SK-MEL-5 (cell line): Measurements from ENCODE around the gene HIC2. TPM values are rescaled to one million over a fixed set of nuclear protein-coding genes. Genes with fewer than 3 reads are reported as not detected.
A peak's percentile ranks its signal among the peaks of the same experiment; 100 is the strongest.
"Not testable (repeated sequence)": the region's sequence is repeated elsewhere in the genome, so short reads cannot be mapped to it uniquely, and the experiment has no call there.

Experiments used
- DNase-seq: peaks from one replicate; pipeline ENCODE4 v3.0.0-alpha.2; 2016; ENCODE audit warnings: low read depth, low spot score
- in situ Hi-C: cut with HindIII; loops from 2 replicates; pipeline ENCODE4 v1.10.0; 2016; ENCODE audit warnings: low sequenced_read_pairs, high pct_unique_total_duplicates, low pct_unique_long_range_greater_than_20kb
- total RNA-seq: library from RNA; depleted of rRNA; stranded (reverse); fragments of >200 nt; shearing (Covaris generic); gene quantifications from 2 replicates; pipeline ENCODE4 v1.2.3, GENCODE V29; 2014

Gene HIC2
- total RNA-seq, 1 experiment from 2014 or later, result 3.9 TPM

DNA sequence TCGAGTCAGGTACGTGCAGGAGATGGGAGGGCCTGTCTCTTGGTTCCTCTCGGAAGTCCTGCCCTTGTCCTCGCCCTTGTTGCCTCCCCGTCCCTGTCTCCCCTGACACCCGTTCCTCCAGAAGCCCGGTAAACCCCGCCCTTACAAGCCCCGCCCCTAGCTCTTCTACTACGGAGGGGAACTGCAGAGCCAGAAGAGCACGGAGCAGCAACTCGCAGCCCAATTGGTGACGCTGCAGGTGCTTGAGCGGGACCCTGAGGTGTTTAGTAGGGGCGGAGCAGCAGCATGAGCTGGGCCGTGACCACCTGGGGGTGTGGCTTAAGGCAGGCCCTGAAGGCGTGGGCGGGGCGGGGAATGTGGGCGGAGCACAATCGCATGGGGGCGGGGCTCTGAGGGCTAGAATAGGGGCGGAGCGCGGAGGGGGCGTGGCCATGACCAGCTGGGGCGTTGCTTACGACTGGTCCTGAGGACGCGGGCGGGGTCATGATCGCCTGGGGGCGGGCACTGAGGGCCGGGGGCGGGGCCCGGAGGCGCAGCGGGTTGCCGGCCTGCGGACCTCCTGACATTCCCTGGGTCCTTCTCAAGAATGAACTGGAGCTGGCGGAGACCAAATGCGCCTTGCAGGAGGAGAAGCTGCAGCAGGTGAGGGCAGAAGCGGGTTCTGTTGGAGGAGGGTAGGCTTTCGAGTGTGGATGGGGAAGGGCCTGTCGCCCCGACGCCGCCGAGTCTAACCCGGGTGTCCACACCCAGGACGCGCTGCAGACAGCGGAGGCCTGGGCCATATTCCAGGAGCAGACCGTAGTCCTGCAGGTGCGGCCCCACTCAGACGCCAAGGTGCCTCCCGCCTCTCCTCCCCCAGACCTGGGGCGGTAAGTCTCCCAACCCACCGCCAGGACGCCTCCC is 51.3 kb downstream of the HIC2 start:
- in situ Hi-C loops, result not testable (repeated sequence)
- DNase-seq, result peak; percentile 91

DNA sequence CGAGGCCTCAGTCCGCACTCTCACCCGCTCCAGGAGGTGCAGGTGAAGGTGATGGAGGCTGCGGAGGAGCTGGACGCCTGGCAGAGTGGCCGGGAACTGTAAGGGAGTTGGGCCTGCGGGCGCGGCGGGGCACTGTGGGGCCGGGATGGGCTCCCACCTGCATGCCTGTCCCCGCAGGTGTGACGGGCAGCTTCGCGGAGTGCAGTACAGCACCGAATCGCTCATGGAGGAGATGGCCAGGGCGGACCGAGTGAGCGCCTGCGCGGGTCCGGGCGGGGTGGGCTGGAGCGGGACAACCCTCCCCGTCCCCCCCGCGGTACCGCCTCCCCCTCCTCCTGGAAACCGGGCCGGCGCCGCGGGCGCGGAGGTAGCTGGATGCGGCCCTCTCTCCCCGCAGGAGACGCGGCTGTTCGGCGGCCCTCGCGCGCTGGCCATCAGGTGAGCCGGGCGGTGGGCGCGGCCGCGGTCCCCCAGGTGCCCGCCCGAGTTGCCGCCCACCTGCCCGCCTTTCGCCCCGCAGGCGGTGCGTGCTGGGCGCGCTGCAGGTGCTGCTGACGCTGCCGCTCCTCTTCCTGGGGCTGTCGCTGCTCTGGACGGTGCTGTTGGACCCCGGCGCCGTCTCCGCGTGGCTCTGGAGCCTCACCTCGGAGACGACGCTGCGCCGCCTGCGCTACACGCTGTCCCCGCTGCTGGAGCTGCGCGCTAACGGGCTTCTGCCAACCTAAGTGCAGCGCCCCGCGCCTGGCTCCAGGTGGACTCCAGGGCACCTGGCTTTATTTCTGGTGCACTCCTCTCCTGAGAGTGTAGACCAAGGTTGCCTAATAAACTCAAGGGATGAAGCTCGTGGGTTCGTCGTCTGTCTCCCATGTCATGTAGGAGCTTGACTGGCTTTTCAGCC is 52.2 kb downstream of the HIC2 start:
- DNase-seq, in situ Hi-C loops: not testable (repeated sequence)

DNA sequence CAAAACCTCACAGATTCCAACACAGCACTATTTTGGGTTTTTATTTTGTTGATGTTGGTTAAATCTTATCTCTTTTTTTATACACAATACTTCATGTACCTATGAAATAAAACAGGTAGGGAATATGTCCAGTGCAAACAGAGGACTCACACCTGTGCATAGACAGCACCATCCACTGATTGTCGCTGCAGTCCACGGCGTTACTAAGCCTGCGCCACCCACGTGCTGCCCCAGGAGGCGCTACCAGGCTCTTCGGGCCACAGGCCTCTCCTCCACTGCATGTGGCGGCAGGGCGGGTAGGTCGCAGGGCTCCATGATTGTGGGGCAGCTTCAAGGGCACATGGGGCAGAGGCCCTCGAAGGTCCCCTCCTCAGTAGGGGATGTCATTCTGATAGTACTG is 55.8 kb downstream of the HIC2 start:
- DNase-seq, in situ Hi-C loops: not testable (repeated sequence)

DNA sequence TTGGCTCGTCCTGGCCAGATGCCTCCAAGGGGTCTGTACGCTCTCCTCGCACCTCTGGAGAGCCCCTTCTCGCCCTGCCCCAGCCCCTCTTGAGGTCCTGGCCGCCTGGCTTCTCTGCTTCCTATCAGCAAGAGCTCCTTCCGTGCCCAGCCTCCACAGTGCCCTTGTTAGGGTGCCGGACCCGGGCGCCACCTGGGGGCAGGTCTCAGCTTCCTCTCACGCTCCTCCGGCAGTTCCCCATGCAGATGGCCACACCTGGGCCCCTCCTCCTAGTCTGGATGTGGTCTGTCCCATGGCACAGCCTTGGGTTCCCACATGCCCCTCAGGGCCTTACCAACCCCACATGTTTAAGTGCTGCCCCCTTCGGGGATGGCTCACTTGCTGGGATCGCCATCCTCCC is 56.5 kb downstream of the HIC2 start:
- in situ Hi-C loops, DNase-seq: not testable (repeated sequence)

DNA sequence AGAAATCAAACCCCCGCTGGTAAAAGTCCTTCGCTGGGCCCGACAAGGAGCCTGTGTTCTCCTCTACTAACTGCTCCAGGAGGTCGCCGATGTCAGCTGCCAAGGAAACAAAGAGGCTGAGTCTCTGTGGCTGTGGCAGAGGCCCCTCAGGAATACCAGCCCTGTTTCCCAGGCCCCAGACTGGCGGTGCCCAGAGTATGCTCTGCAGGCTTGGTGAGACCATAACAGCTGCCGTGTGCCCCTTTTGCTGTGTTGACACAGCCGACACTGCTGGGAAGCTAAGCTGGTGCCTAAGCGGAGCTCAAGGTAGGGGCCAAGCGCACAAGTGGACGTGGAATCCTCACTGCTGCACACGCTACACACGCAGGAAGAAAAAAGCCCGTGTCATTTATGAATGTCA is 66.9 kb downstream of the HIC2 start:
- DNase-seq, in situ Hi-C loops: not testable (repeated sequence)

DNA sequence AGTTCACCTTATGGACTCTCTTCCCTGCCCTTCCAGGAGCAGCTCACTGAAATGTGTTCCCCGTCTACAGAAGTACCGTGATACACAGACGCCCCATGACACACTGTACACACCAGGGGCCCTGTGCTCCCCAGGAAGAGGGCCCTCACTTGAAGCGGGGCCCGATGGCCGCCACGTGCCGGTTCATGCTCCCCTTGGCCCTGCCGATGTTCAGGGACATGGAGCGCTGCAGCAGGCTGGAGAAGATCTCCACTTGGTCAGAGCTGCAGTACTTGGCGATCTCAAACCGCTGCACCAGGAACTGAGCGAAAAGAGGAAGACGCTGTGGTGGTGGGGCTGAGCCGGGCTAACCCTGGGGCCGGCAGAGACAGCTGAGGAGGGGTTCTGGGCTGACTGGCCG is 70.6 kb downstream of the HIC2 start:
- in situ Hi-C loops, DNase-seq: not testable (repeated sequence)

DNA sequence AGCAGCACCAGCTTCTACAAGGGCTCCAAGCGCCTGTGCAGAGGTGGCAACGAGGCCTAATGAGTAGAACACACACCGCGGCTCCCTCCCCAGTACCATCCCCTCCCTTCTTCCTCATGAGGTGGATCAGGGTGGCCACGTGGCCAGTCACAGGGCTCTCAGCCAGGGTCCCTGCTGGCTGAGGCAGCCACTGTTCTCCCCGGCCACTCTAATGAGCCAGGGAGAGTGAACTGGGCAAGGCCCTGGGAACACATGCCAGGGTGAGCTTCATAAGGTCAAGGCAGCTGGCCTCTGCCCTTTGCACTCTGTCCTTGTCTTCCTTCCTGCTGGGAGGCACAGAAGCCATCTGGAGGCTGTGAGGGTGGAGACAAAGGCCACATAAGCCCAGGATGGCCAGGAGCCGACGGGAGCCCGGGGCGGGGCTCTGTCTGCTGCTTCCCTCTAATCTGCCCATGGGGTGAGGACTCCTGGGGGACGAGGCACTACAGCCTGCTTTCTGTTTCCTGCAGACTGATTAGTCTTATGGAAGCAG is 72.0 kb downstream of the HIC2 start:
- in situ Hi-C loops, DNase-seq: not testable (repeated sequence)

DNA sequence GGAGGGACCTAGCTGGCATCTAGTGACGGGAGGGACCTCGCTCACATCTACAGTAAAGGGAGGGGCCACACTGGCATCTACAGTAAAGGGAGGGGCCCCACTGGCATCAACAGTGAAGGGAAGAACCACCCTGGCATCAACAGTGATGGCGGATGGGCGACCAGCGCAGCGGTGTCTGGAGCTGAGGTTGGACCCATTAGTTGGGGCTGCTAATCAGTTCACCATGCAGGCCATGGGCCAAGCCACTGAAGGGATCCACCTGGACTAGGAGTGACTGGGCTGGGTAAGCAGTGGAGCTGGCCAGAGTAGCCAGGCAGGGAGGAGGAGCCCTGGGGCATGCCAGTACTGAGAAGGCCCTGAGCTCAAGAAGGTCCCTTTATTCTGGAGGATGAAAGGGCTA is 73.4 kb downstream of the HIC2 start:
- in situ Hi-C loops, DNase-seq: not testable (repeated sequence)

DNA sequence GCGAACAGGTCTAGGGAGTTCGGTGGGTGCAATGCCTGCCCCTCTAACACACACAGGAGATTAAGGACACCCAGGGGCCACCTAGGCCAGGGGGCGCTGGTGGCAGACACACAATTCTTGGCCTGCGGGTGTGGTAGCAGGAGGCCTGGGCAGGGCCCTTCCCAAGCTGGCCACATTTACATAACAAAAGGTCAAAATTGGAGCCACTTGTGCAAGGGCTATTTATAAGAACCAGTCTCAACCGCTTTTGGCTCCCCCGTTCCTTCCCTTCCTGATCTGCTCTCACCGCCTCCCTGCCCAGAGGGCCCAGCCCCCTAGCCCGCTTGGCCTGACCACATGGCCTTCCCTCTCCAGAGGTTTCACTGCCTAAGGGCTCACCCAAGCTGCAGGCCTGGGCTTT is 75.1 kb downstream of the HIC2 start:
- DNase-seq, in situ Hi-C loops: not testable (repeated sequence)

DNA sequence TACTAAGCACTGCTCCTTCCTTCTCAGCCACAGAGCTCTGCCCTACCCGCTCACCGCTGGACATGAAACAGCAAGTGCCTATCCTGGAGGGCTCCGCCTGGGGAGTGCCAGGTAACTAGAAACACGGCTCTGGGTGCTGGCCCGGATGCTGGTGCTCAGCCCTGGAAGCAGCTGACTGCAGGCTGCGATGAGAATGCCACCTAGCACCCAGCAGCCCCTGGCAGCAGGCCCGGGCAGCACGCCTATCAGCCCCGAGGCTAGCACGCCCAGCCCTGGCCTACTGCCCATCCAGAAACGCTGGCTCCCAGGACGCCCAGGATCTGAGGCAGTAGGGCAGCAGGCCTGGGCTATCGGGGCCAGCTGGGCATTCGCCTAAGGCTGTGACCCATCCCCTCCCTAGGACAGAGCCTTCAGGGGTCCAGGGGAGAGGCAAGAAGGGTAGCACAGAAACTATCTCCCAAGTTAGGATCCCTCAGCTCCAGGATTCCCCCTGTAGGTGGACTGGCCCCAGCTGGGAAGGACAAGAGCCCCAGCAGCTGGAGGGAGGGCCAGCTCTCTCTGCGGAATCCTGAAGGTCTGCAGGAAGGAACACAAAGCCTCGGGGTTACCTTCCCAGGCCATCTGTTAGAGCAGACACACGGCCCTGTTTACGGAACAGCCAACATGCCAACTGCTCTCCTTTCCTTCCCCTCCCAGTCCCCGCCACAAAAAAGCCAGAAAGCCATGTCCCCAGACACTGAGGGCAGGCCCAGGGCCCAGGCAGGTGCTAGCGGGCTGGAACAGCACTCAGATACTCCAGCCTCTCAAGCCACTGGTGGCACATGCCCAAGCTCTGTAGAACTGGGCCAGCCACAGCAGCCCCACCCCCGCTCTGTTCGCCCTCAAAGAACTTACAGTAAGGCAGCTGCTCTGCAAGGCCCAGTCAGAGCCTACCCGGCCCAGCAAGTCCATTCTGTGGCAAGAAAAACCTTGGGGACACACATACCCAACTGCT is 76.9 kb downstream of the HIC2 start:
- DNase-seq, in situ Hi-C loops: not testable (repeated sequence)

DNA sequence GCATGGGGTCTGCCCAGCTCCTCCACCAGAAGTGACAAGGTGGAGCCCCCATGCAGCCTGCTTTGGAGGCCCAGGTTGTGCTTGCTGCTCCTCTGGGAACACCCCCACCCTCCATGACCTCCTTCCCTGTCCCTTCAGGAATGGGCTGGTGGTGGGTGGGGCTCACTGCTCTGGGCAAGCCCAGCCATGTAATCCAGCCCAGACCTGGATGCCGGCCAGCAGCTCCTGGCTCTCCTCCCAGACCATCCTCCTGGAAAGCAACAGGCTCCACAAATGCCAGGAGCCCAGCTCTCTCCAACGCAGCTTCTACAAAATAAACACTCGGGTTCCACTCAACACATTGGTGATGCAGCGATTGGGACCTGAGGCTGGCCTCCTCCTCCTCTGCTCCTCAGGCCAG is 80.8 kb downstream of the HIC2 start:
- in situ Hi-C loops, DNase-seq: not testable (repeated sequence)

DNA sequence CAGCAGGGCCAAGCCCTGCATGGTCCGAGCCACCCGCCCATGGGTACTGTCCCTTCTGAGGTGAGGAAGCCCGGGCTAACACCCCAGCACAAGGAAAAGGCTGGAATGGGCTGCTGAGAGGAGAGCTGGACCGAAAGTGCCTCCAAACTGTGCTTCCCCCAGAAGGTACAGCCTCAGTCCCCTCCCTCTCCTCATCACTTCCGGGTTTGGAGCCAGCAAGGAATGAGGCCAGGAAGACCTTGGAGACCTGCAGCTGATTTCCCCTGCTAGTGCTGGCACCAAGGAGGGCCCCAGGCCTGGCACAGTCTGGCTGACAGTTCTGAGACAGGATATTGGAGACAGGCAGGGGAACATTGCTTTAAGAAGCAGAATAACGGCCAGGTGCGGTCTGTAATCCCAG is 81.3 kb downstream of the HIC2 start:
- DNase-seq, in situ Hi-C loops: not testable (repeated sequence)

DNA sequence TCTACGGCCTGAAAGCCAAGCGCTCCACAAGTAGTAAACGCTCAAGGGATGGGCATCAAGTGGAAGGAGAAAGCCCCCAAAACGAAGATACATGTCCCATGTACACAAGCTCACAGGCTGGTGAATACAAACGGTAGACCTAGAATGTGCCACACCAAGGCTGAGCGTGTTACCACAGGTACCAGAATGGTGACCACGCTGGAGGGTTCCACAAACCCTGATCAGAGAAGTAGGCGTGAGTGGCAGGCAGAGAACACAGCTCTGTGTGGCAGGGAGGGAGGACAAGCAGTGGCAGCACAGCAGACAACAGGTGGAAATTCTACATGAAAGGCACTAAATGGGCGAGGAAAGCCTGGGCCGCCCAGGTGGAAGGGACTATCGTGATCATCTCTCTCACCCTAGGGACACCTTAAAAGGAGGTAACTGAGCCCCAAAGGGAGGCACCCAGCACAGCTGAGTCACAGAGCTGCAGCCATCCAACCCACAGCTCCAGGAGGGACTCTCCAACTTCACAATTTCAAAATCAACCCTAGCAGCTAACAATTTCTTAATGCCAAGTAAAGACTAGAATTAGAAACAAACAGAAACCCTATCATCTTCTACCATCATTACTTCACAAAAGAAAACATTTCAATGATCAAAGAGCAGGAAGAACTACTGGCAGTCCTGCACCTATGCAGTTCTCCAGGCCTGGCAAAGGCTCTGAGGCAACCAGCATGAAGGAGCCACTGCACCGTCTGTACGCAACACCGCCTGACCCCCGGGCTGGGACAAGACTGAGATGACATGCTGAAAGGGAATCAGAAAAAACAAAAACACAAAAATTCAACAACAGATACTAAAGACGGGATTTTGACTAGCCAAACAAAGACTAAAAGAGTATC is 82.7 kb downstream of the HIC2 start:
- in situ Hi-C loops, DNase-seq: not testable (repeated sequence)
